ENCODE measurements around the gene LPCAT4. TPM values are rescaled to one million over a fixed set of nuclear protein-coding genes. Genes with fewer than 3 reads are reported as not detected.
A peak's percentile ranks its signal among the peaks of the same experiment; 100 is the strongest.
"Not testable (repeated sequence)": the region's sequence is repeated elsewhere in the genome, so short reads cannot be mapped to it uniquely, and the experiment has no call there.

LPCAT4 gene
- total RNA-seq (2014; rRNA removed; shearing (Covaris generic)) = 7.5 and 13.2 TPM in 2 replicates

- in situ Hi-C loops (cut with HindIII; ENCODE audit: low sequenced_read_pairs) = no loop called here
These were observed at the start of gene LPCAT4 for GRCh38 chr15:34367101-34368081. LPCAT4 (minus strand) TSS chr15:34367196; CDS start chr15:34367100, 96 bp downstream.

GRCh38 chr15:34409511-34409910 is 42.5 kb upstream of the LPCAT4 start:
- in situ Hi-C loops (cut with HindIII; ENCODE audit: low sequenced_read_pairs); DNase-seq (ENCODE audit: low spot score): not testable (repeated sequence)

More at GRCh38 chr15:34367101-34368081, at the start of gene LPCAT4:
- peak; percentile 90 for DNase-seq (ENCODE audit: low spot score)

- DNase-seq (ENCODE audit: low spot score); in situ Hi-C loops (cut with HindIII; ENCODE audit: low sequenced_read_pairs): not testable (repeated sequence)
These were observed 42.0 kb upstream of the LPCAT4 start for GRCh38 chr15:34408973-34409372.

GRCh38 chr15:34403899-34404298 is 36.9 kb upstream of the LPCAT4 start:
- DNase-seq (ENCODE audit: low spot score); in situ Hi-C loops (cut with HindIII; ENCODE audit: low sequenced_read_pairs): not testable (repeated sequence)

GRCh38 chr15:34403160-34403598 is 36.2 kb upstream of the LPCAT4 start:
- in situ Hi-C loops (cut with HindIII; ENCODE audit: low sequenced_read_pairs); DNase-seq (ENCODE audit: low spot score): not testable (repeated sequence)

- DNase-seq (ENCODE audit: low spot score); in situ Hi-C loops (cut with HindIII; ENCODE audit: low sequenced_read_pairs): not testable (repeated sequence)
These were observed 30.8 kb upstream of the LPCAT4 start for GRCh38 chr15:34397637-34398259.

- in situ Hi-C loops (cut with HindIII; ENCODE audit: low sequenced_read_pairs); DNase-seq (ENCODE audit: low spot score): not testable (repeated sequence)
These were observed 26.0 kb upstream of the LPCAT4 start for GRCh38 chr15:34392981-34393380.

GRCh38 chr15:34389594-34390086 is 22.6 kb upstream of the LPCAT4 start:
- in situ Hi-C loops (cut with HindIII; ENCODE audit: low sequenced_read_pairs); DNase-seq (ENCODE audit: low spot score): not testable (repeated sequence)

GRCh38 chr15:34381829-34382521 is 15.0 kb upstream of the LPCAT4 start:
- in situ Hi-C loops (cut with HindIII; ENCODE audit: low sequenced_read_pairs); DNase-seq (ENCODE audit: low spot score): not testable (repeated sequence)

- in situ Hi-C loops (cut with HindIII; ENCODE audit: low sequenced_read_pairs) = not testable (repeated sequence)
- DNase-seq (ENCODE audit: low spot score) = peak; percentile 63
These were observed 13.5 kb upstream of the LPCAT4 start for GRCh38 chr15:34380491-34380890.

- in situ Hi-C loops (cut with HindIII; ENCODE audit: low sequenced_read_pairs) = no loop called here
- DNase-seq (ENCODE audit: low spot score) = no peak
These were observed 9.9 kb upstream of the LPCAT4 start for GRCh38 chr15:34376856-34377255.

- in situ Hi-C loops (cut with HindIII; ENCODE audit: low sequenced_read_pairs); DNase-seq (ENCODE audit: low spot score): not testable (repeated sequence)
These were observed 8.5 kb upstream of the LPCAT4 start for GRCh38 chr15:34375541-34375940.

GRCh38 chr15:34374816-34375215 is 7.8 kb upstream of the LPCAT4 start:
- in situ Hi-C loops (cut with HindIII; ENCODE audit: low sequenced_read_pairs) = no loop called here
- no peak for DNase-seq (ENCODE audit: low spot score)

GRCh38 chr15:34373951-34374350 is 7.0 kb upstream of the LPCAT4 start:
- in situ Hi-C loops (cut with HindIII; ENCODE audit: low sequenced_read_pairs) = no loop called here
- no peak for DNase-seq (ENCODE audit: low spot score)

GRCh38 chr15:34370643-34371042 is 3.6 kb upstream of the LPCAT4 start:
- no peak for DNase-seq (ENCODE audit: low spot score)
- in situ Hi-C loops (cut with HindIII; ENCODE audit: low sequenced_read_pairs) = no loop called here

- DNase-seq (ENCODE audit: low spot score) = no peak
- in situ Hi-C loops (cut with HindIII; ENCODE audit: low sequenced_read_pairs) = no loop called here
These were observed 3.1 kb upstream of the LPCAT4 start for GRCh38 chr15:34370129-34370528.

GRCh38 chr15:34366271-34367065 is 528 bp downstream of the LPCAT4 start:
- peak; percentile 83 for DNase-seq (ENCODE audit: low spot score)
- in situ Hi-C loops (cut with HindIII; ENCODE audit: low sequenced_read_pairs) = no loop called here

- in situ Hi-C loops (cut with HindIII; ENCODE audit: low sequenced_read_pairs) = no loop called here
- peak; percentile 72 for DNase-seq (ENCODE audit: low spot score)
These were observed 1.2 kb downstream of the LPCAT4 start for GRCh38 chr15:34365836-34366235.
